Measurements from ENCODE around the gene SLFN13.
"Not testable (repeated sequence)": the region's sequence is repeated elsewhere in the genome, so short reads cannot be mapped to it uniquely, and the experiment has no call there.

SLFN13 gene, protein sequence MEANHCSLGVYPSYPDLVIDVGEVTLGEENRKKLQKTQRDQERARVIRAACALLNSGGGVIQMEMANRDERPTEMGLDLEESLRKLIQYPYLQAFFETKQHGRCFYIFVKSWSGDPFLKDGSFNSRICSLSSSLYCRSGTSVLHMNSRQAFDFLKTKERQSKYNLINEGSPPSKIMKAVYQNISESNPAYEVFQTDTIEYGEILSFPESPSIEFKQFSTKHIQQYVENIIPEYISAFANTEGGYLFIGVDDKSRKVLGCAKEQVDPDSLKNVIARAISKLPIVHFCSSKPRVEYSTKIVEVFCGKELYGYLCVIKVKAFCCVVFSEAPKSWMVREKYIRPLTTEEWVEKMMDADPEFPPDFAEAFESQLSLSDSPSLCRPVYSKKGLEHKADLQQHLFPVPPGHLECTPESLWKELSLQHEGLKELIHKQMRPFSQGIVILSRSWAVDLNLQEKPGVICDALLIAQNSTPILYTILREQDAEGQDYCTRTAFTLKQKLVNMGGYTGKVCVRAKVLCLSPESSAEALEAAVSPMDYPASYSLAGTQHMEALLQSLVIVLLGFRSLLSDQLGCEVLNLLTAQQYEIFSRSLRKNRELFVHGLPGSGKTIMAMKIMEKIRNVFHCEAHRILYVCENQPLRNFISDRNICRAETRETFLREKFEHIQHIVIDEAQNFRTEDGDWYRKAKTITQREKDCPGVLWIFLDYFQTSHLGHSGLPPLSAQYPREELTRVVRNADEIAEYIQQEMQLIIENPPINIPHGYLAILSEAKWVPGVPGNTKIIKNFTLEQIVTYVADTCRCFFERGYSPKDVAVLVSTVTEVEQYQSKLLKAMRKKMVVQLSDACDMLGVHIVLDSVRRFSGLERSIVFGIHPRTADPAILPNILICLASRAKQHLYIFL

GRCh38 chr17:35448214-35448898 is at the start of gene SLFN13:
Gene SLFN13, minus strand, starts transcription at chr17:35448766. Its CDS starts 3,086 bp downstream, at chr17:35445680.
- DNase-seq, result peak; percentile 34

GRCh38 chr17:35496451-35497290 is 48.1 kb upstream of the SLFN13 start:
- DNase-seq, result no peak

GRCh38 chr17:35493040-35493439 is 44.5 kb upstream of the SLFN13 start:
- no peak for DNase-seq

- no peak for DNase-seq
These were observed 42.9 kb upstream of the SLFN13 start for GRCh38 chr17:35491417-35491816.

GRCh38 chr17:35489944-35490343 is 41.4 kb upstream of the SLFN13 start:
- DNase-seq, result no peak

DNA sequence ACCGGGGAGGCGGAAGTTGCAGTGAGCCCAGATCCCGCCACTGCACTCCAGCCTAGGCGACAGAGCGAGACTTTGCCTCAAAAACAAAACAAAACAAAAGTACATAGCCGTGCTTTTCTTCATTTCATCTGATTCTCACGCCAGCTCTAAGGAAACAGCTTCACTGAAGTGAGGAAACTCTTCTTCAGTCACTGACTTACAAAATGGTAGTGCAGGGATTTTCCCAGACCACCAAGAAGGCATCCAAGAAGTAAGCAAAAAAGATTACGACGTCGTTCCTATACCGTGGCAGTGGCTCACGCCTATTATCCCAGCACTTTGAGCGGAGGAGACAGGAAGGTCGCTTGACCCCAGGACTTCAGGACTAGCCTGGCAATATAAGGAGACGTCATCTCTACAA is 40.4 kb upstream of the SLFN13 start:
- no peak for DNase-seq

DNA sequence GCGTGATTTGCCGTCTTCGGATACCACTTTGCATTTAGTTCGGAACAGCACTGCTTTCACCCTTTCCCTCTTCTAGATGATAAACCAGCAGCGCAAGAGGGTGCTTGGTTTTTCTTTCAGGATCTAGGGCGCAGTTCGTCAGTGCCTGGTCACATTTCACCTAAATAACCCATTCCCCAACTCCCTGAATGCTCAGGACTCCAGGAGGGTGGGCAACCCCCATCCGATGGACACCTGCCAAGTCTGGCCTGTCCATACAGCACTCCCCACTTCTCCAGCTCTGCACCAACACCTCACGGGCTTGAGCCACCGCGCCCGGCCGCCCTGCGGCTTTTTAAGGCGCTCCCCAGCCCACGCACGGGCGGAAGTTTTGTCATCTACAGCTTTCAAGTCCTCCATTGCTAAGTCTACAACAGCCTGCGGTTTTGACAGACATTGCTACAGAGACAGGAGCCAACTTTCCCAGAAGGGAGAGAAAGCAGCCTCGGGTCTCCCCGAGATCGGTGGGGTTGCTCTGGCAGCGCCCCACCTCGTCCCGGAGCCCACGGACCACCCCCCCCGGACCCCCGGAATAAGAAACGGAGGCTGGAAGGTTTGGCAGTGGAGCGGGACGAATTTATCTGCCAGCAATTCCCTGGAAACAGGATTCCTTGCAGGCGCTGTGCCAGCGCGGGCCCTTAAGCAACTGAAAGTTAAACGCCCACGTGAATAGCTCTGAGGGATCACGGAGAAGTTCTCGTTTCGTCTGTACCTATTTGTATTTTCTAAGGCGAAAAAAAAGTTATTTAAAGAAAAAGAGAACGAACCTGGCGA is 38.6 kb upstream of the SLFN13 start:
- DNase-seq, result peak; percentile 17

- no peak for DNase-seq
These were observed 30.7 kb upstream of the SLFN13 start for GRCh38 chr17:35479271-35479670.

DNA sequence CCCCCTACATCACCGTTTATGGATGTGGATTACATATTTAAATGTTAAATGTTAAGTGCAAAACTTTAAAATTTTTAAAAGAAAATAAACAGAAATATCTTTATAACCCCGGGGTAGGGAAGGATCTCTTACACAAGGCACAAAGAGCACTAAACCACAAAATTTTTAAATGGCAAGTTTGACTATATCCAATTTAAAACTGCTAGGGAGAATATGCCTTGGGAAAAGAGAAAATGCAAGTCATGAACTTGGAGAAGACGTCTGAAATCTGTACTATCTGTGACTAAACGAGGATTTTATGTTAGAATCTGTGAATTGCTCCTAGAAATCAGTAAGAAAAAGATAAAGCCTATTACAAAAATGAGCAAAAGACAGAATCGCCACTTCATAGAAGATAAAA is 28.7 kb upstream of the SLFN13 start:
- DNase-seq, result no peak

DNA sequence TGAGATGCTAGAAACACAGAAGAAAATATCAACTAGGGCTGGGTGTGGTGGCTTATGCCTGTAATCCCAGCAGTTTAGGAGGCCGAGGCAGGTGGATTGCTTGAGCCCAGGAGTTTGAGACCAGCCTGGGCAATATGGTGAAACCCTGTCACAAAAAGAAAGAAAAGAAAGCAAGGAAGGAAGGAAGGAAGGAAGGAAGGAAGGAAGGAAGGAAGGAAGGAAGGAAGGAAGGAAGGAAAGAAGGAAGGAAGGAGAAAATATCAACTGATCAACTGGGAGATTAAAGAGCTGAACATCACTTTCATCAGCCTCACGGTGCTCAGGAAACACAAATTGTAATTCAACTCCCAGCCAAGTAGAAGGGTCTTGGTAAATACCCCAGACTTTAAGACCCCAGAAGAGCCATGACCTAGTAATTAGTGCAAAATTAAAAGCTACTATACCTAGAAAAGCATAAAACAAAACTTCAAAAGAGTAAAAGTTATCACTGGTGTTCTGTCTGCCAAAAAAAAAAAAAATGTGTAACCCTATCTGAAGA is 27.8 kb upstream of the SLFN13 start:
- no peak for DNase-seq

- no peak for DNase-seq
These were observed 19.9 kb upstream of the SLFN13 start for GRCh38 chr17:35468475-35468874.

GRCh38 chr17:35467824-35468223 is 19.3 kb upstream of the SLFN13 start:
- no peak for DNase-seq

GRCh38 chr17:35460354-35460851 is 11.8 kb upstream of the SLFN13 start:
- DNase-seq, result no peak

- DNase-seq, result not testable (repeated sequence)
These were observed 5.5 kb upstream of the SLFN13 start for GRCh38 chr17:35454035-35454434.

- no peak for DNase-seq
These were observed 4.6 kb upstream of the SLFN13 start for GRCh38 chr17:35453171-35453570.

- DNase-seq, result no peak
These were observed 885 bp upstream of the SLFN13 start for GRCh38 chr17:35449371-35449931.

GRCh38 chr17:35448899-35449227 is 297 bp upstream of the SLFN13 start:
- DNase-seq, result no peak

DNA sequence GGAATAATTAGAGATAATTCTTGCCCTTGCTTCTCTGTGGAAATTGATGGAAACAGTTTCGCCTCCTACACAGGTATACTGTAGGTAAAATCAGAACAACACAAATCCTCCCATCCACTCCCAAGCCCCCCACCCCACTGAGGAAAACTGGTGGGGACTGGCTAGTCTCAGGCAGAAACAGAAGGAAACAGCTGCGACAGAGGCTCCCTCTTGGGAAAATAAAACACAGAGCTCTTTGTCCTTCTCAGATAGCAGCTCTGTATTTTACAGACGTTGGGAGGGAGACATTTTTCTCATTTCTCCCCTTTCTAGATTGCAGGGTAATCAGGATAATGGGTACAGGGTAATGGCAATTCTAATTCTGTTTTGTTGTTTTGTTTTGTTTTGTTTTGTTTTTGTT is 1.1 kb downstream of the SLFN13 start:
- DNase-seq, result no peak

GRCh38 chr17:35438433-35438832 is 10.1 kb downstream of the SLFN13 start:
- DNase-seq, result no peak

DNA sequence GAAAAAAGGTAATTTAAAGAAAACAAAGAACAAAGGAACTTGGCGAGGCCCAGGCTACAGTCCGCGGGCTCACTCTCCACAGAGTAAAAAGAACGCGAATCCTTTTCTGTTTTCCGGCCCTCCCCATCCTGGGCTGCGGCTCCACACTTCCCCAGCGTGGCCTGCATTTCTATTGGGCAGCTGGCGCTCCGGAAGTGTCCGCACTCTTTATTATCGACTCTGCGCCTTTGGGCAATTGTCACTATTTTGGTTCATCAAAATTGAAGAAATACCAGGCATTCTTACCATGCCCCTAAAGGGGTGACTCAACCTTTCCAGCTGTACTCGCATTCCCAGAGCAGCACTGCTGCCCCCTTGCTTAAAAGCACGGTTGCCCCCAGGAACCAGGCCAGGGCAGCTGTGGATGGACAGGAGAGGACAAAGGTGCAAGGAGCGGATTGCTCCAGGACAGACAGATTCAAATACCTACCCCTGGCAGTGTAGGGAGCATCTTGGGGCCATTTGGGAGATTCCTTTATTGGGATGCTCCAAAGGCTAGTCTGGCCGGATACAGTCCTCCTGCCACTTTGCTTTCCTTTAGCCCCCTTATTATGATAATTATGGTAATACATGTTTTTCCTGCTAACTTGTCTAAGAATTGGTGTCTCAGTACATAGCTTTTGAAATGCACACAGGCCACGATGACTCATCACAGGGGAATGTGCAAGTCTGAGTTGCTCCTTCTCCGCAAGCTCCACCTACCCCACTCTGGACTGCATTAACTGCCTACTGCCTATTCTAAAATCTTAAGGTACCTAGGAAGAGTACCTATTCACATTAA is 15.3 kb downstream of the SLFN13 start:
- DNase-seq, result peak; percentile 99
